Prostate gland (tissue), 2 donors: ENCODE measurements around the gene PITX3.

ENCODE experiments used
- CTCF ChIP-seq, 4 experiments: fragments of 200-600 bp in 2 of 4; fragments of 450-650 bp in 2 of 4; sonication (generic) in 2 of 4; IDR thresholded peaks; 1 replicate in 3 of 4; 2 replicates in 1 of 4; pipeline ENCODE4 v1.5.1; 2016 to 2019; ENCODE audit warnings: antibody characterized with exemption in 4 of 4, mild to moderate bottlenecking in 2 of 4, moderate library complexity in 2 of 4
- POLR2A ChIP-seq: fragments of 450-650 bp; IDR thresholded peaks from one replicate; pipeline ENCODE4 v1.6.1; 2016; ENCODE audit warnings: antibody characterized with exemption, mild to moderate bottlenecking

- no peak for TF ChIP-seq CTCF (IDR thresholded peaks at IDR 0.05)
- TF ChIP-seq POLR2A = no peak
These were observed 40.3 kb downstream of the PITX3 start for GRCh38 chr10:102200751-102201640.
